ENCODE results near the gene CANT1. TPM values are rescaled to one million over a fixed set of nuclear protein-coding genes. Genes with fewer than 3 reads are reported as not detected.

The CANT1 gene
- total and polyA plus RNA-seq, 9 of the 15 experiments (the other 6 are each of a cell fraction or from before 2014, with no cell fraction given): 2.7 to 66.4 (median 22.5) TPM

- TF ChIP-seq ZNF518B (CRISPR knock-in tag; IDR thresholded peaks at IDR 0.05): no peak
- TF ChIP-seq, protein P1, sequence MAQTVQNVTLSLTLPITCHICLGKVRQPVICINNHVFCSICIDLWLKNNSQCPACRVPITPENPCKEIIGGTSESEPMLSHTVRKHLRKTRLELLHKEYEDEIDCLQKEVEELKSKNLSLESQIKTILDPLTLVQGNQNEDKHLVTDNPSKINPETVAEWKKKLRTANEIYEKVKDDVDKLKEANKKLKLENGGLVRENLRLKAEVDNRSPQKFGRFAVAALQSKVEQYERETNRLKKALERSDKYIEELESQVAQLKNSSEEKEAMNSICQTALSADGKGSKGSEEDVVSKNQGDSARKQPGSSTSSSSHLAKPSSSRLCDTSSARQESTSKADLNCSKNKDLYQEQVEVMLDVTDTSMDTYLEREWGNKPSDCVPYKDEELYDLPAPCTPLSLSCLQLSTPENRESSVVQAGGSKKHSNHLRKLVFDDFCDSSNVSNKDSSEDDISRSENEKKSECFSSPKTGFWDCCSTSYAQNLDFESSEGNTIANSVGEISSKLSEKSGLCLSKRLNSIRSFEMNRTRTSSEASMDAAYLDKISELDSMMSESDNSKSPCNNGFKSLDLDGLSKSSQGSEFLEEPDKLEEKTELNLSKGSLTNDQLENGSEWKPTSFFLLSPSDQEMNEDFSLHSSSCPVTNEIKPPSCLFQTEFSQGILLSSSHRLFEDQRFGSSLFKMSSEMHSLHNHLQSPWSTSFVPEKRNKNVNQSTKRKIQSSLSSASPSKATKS (CRISPR knock-in tag; IDR thresholded peaks at IDR 0.05): no peak
- no peak for TF ChIP-seq ZNF263 (CRISPR knock-in tag; IDR thresholded peaks at IDR 0.05; ENCODE audit: borderline replicate concordance)
- TF ChIP-seq L3MBTL2 (IDR thresholded peaks at IDR 0.05): no peak
- no peak for TF ChIP-seq SRSF9 (IDR thresholded peaks at IDR 0.05; ENCODE audit: borderline replicate concordance, low read depth, low read length)
- TF ChIP-seq, protein P2, sequence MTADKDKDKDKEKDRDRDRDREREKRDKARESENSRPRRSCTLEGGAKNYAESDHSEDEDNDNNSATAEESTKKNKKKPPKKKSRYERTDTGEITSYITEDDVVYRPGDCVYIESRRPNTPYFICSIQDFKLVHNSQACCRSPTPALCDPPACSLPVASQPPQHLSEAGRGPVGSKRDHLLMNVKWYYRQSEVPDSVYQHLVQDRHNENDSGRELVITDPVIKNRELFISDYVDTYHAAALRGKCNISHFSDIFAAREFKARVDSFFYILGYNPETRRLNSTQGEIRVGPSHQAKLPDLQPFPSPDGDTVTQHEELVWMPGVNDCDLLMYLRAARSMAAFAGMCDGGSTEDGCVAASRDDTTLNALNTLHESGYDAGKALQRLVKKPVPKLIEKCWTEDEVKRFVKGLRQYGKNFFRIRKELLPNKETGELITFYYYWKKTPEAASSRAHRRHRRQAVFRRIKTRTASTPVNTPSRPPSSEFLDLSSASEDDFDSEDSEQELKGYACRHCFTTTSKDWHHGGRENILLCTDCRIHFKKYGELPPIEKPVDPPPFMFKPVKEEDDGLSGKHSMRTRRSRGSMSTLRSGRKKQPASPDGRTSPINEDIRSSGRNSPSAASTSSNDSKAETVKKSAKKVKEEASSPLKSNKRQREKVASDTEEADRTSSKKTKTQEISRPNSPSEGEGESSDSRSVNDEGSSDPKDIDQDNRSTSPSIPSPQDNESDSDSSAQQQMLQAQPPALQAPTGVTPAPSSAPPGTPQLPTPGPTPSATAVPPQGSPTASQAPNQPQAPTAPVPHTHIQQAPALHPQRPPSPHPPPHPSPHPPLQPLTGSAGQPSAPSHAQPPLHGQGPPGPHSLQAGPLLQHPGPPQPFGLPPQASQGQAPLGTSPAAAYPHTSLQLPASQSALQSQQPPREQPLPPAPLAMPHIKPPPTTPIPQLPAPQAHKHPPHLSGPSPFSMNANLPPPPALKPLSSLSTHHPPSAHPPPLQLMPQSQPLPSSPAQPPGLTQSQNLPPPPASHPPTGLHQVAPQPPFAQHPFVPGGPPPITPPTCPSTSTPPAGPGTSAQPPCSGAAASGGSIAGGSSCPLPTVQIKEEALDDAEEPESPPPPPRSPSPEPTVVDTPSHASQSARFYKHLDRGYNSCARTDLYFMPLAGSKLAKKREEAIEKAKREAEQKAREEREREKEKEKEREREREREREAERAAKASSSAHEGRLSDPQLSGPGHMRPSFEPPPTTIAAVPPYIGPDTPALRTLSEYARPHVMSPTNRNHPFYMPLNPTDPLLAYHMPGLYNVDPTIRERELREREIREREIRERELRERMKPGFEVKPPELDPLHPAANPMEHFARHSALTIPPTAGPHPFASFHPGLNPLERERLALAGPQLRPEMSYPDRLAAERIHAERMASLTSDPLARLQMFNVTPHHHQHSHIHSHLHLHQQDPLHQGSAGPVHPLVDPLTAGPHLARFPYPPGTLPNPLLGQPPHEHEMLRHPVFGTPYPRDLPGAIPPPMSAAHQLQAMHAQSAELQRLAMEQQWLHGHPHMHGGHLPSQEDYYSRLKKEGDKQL (CRISPR knock-in tag; IDR thresholded peaks at IDR 0.05; ENCODE audit: borderline replicate concordance): no peak
- no peak for TF ChIP-seq ZNF174 (CRISPR knock-in tag; IDR thresholded peaks at IDR 0.05)
Measured at GRCh38 chr17:78969865-78970264, 39.7 kb downstream of the CANT1 start (continued).
